IMR-90 (cell line): ENCODE measurements around the gene HLA-F. TPM values are rescaled to one million over a fixed set of nuclear protein-coding genes. Genes with fewer than 3 reads are reported as not detected.

ENCODE experiments used
- ATAC-seq: fragments of 200-7000 bp; cut with Tn5 transposase; 2 replicates; pipeline ENCODE4 v1.9.1; 2020; ENCODE audit warnings: low read depth, mild to moderate bottlenecking, moderate library complexity
- BruUV-seq: library from RNA; stranded (reverse); fragments of 400-500 nt; replicated peaks from 2 replicates; lab custom pipeline; 2021; lab: Mats Ljungman, UMichigan
- CTCF ChIA-PET: fragments of 300-600 bp; formaldehyde crosslinking; extraction: SDS; loops from one replicate; lab custom pipeline; 2021; ENCODE audit warnings: antibody characterized with exemption; lab: Yijun Ruan, JAX
- POLR2A ChIA-PET: fragments of 300-600 bp; sonication (Branson Sonifier 250); formaldehyde crosslinking; loops from one replicate; lab custom pipeline; 2022; ENCODE audit warnings: antibody characterized with exemption; ENCODE audit not compliant: unreplicated experiment; lab: Charles Lee
- DNase-seq: peaks from one replicate; pipeline ENCODE4 v3.0.0; 2013
- H2AFZ ChIP-seq: replicated peaks from 2 replicates; pipeline ENCODE3; 2013; ENCODE audit warnings: low read length, mild to moderate bottlenecking; ENCODE audit not compliant: poor library complexity
- H2AK5ac ChIP-seq: 2 replicates; pipeline ENCODE4 v1.6.1; 2013; ENCODE audit warnings: low read depth, low read length, inconsistent platforms
- H2AK9ac ChIP-seq: replicated peaks from 2 replicates; pipeline ENCODE3; 2013; ENCODE audit warnings: mild to moderate bottlenecking, low read depth, low read length, moderate library complexity; ENCODE audit not compliant: poor library complexity
- H2BK120ac ChIP-seq: 2 replicates; pipeline ENCODE4 v1.6.1; 2013; ENCODE audit warnings: low read depth, low read length, inconsistent platforms
- H2BK15ac ChIP-seq: 3 replicates; pipeline ENCODE4 v1.6.1; 2013; ENCODE audit warnings: low read depth, low read length, inconsistent platforms
- H2BK20ac ChIP-seq: 2 replicates; pipeline ENCODE4 v1.6.1; 2013; ENCODE audit warnings: low read depth, mild to moderate bottlenecking, inconsistent platforms, low read length, moderate library complexity
- H2BK5ac ChIP-seq: 2 replicates; pipeline ENCODE4 v1.6.1; 2013; ENCODE audit warnings: mild to moderate bottlenecking, low read depth, low read length, inconsistent platforms; ENCODE audit not compliant: poor library complexity, severe bottlenecking
- H3K14ac ChIP-seq: replicated peaks from 2 replicates; pipeline ENCODE4 v1.6.1; 2013; ENCODE audit warnings: low read depth, low read length, inconsistent platforms
- H3K18ac ChIP-seq: 2 replicates; pipeline ENCODE4 v1.6.1; 2013; ENCODE audit warnings: low read depth, low read length, control low read depth
- H3K23ac ChIP-seq: 2 replicates; pipeline ENCODE4 v1.6.1; 2013; ENCODE audit warnings: low read depth, low read length, inconsistent platforms
- H3K27ac ChIP-seq: 2 replicates; pipeline ENCODE4 v1.5.1; 2013; ENCODE audit warnings: mild to moderate bottlenecking, control low read depth, low read length; ENCODE audit not compliant: insufficient read depth
- H3K27me3 ChIP-seq: 2 replicates; pipeline ENCODE4 v1.6.1; 2013; ENCODE audit warnings: low read length; ENCODE audit not compliant: control insufficient read depth, insufficient read depth
- H3K36me3 ChIP-seq: 2 replicates; pipeline ENCODE4 v1.6.1; 2013; ENCODE audit warnings: low read length, mixed read lengths; ENCODE audit not compliant: control insufficient read depth, insufficient read depth
- H3K4ac ChIP-seq: 2 replicates; pipeline ENCODE4 v1.6.1; 2013; ENCODE audit warnings: low read depth, low read length, inconsistent platforms
- H3K4me1 ChIP-seq: 2 replicates; pipeline ENCODE4 v1.6.1; 2013; ENCODE audit warnings: low read length, mixed read lengths; ENCODE audit not compliant: control insufficient read depth, insufficient read depth
- H3K4me2 ChIP-seq: 2 replicates; pipeline ENCODE4 v1.6.1; 2013; ENCODE audit warnings: low read depth, mild to moderate bottlenecking, control low read depth, low read length, moderate library complexity
- H3K4me3 ChIP-seq: 2 replicates; pipeline ENCODE4 v1.5.1; 2013; ENCODE audit warnings: low read depth, mild to moderate bottlenecking, control low read depth, low read length, moderate library complexity; ENCODE audit not compliant: insufficient read depth
- H3K56ac ChIP-seq: 2 replicates; pipeline ENCODE4 v1.6.1; 2013; ENCODE audit warnings: low read length, inconsistent platforms; ENCODE audit not compliant: insufficient read depth; ENCODE audit errors: extremely low read depth
- H3K79me1 ChIP-seq, 2 experiments: 2 replicates each; pipeline ENCODE4 v1.6.1; 2013; ENCODE audit warnings: low read length in 2 of 2, inconsistent platforms in 1 of 2, low read depth in 1 of 2
- H3K9ac ChIP-seq: 2 replicates; pipeline ENCODE4 v1.6.1; 2013; ENCODE audit warnings: low read depth, low read length, control low read depth
- H3K9me1 ChIP-seq: 2 replicates; pipeline ENCODE4 v1.6.1; 2013; ENCODE audit warnings: low read length, inconsistent platforms; ENCODE audit not compliant: insufficient read depth
- H3K9me3 ChIP-seq: 2 replicates; pipeline ENCODE4 v1.6.1; 2013; ENCODE audit warnings: low read length; ENCODE audit not compliant: control insufficient read depth, insufficient read depth
- H4K20me1 ChIP-seq: 2 replicates; pipeline ENCODE4 v1.6.1; 2013; ENCODE audit warnings: low read length, inconsistent platforms; ENCODE audit not compliant: insufficient read depth
- H4K5ac ChIP-seq: 2 replicates; pipeline ENCODE4 v1.6.1; 2013; ENCODE audit warnings: mild to moderate bottlenecking, low read depth, low read length, control low read depth
- H4K8ac ChIP-seq, 2 experiments: 2 replicates each; pipeline ENCODE4 v1.6.1; 2013; ENCODE audit warnings: low read depth in 2 of 2, low read length in 2 of 2, control low read depth in 1 of 2, inconsistent platforms in 1 of 2
- H4K91ac ChIP-seq: 2 replicates; pipeline ENCODE4 v1.6.1; 2013; ENCODE audit warnings: low read depth, low read length, inconsistent platforms; ENCODE audit not compliant: insufficient read depth
- BHLHE40 ChIP-seq: fragments of 150-350 bp; IDR thresholded peaks from 2 replicates; pipeline ENCODE4 v1.6.1; 2016; ENCODE audit warnings: mild to moderate bottlenecking, low read depth, low read length
- CEBPB ChIP-seq: IDR thresholded peaks from 2 replicates; pipeline ENCODE4 v1.6.1; 2012; ENCODE audit warnings: low read depth, low read length, improper control_type of control experiment
- CHD1 ChIP-seq: IDR thresholded peaks from 2 replicates; pipeline ENCODE4 v1.6.1; 2012; ENCODE audit warnings: low read depth, low read length, improper control_type of control experiment
- ELK1 ChIP-seq: fragments of 150-350 bp; IDR thresholded peaks from 2 replicates; pipeline ENCODE4 v1.6.1; 2016; ENCODE audit warnings: low read depth, mild to moderate bottlenecking, low read length, moderate library complexity, borderline replicate concordance
- MAFK ChIP-seq: IDR thresholded peaks from 2 replicates; pipeline ENCODE4 v1.6.1; 2012; ENCODE audit warnings: low read depth, low read length, improper control_type of control experiment
- MAZ ChIP-seq: IDR thresholded peaks from 2 replicates; pipeline ENCODE4 v1.6.1; 2012; ENCODE audit warnings: low read depth, mild to moderate bottlenecking, low read length, improper control_type of control experiment, moderate library complexity, borderline replicate concordance
- MXI1 ChIP-seq: IDR thresholded peaks from 2 replicates; pipeline ENCODE4 v1.6.1; 2012; ENCODE audit warnings: low read depth, mild to moderate bottlenecking, low read length, moderate library complexity, borderline replicate concordance
- NFE2L2 ChIP-seq: fragments of 150-350 bp; IDR thresholded peaks from 2 replicates; pipeline ENCODE4 v1.6.1; 2016; ENCODE audit warnings: low read depth, mild to moderate bottlenecking, low read length
- POLR2A ChIP-seq: IDR thresholded peaks from 2 replicates; pipeline ENCODE4 v1.6.1; 2012; ENCODE audit warnings: mild to moderate bottlenecking, low read depth, low read length
- RAD21 ChIP-seq: IDR thresholded peaks from 2 replicates; pipeline ENCODE4 v1.6.1; 2012; ENCODE audit warnings: low read length, improper control_type of control experiment
- RCOR1 ChIP-seq: IDR thresholded peaks from 2 replicates; pipeline ENCODE4 v1.6.1; 2012; ENCODE audit warnings: mild to moderate bottlenecking, low read length, improper control_type of control experiment; ENCODE audit not compliant: insufficient replicate concordance
- RFX5 ChIP-seq: IDR thresholded peaks from 2 replicates; pipeline ENCODE4 v1.8.0; 2012; ENCODE audit warnings: low read depth, mild to moderate bottlenecking, low read length, moderate library complexity
- SMC3 ChIP-seq: fragments of 150-350 bp; IDR thresholded peaks from 2 replicates; pipeline ENCODE4 v1.6.1; 2016; ENCODE audit warnings: low read depth, mild to moderate bottlenecking, antibody characterized with exemption, low read length, moderate library complexity
- WGBS, 2 experiments: methylation state at CpG; one replicate each; pipeline versions ENCODE4 v1.1.5 to v1.1.7; 2013; ENCODE audit warnings: missing lambda C conversion rate in 2 of 2; ENCODE audit not compliant: insufficient read length in 1 of 2; ENCODE audit errors: extremely low coverage in 2 of 2; 5-methylcytosine and 5-hydroxymethylcytosine counted together
- dilution Hi-C: fragments of 300-500 bp; cut with HindIII; formaldehyde crosslinking; loops from one replicate; pipeline ENCODE4 v1.14.3; 2018; ENCODE audit warnings: low sequenced_read_pairs; ENCODE audit not compliant: unreplicated experiment
- in situ Hi-C: fragments of 300-500 bp; cut with MboI; formaldehyde crosslinking; loops from 3 replicates; pipeline ENCODE4 v1.14.3; 2019; ENCODE audit warnings: low sequenced_read_pairs, inconsistent platforms, mixed read lengths
- intact Hi-C: fragments of 100-400 bp; cut with micrococcal nuclease; formaldehyde crosslinking; loops from 2 replicates; pipeline ENCODE4 v1.10.0; 2022
- polyA plus RNA-seq, 3 experiments: library from polyadenylated mRNA; depleted of rRNA; stranded (reverse); fragments of >200 nt; gene quantifications; 2 replicates each; pipeline ENCODE4 v1.2.3, GENCODE V29; 2012; ENCODE audit warnings: low replicate concordance in 1 of 3
- total RNA-seq: library from RNA; depleted of rRNA; stranded (reverse); fragments of >200 nt; gene quantifications from 2 replicates; pipeline ENCODE4 v1.2.3, GENCODE V29; 2012
- TF ChIP-seq, protein P1 (sequence below): fragments of 150-350 bp; IDR thresholded peaks from 2 replicates; pipeline ENCODE4 v1.6.1; 2017; ENCODE audit warnings: mild to moderate bottlenecking, antibody characterized with exemption, low read length, low read depth
- TF ChIP-seq, protein P2 (sequence below): conservative IDR thresholded peaks from 2 replicates; pipeline ENCODE4 v1.5.1; 2012; ENCODE audit warnings: mild to moderate bottlenecking, low read depth, low read length, improper control_type of control experiment

Gene HLA-F
- total and polyA plus RNA-seq, 2 of the 4 experiments (the other 2 are of a cell fraction): not detected

GRCh38 chr6:29751480-29751879, 28.2 kb downstream of the HLA-F start:
- in situ Hi-C loops: no loop called here
- H2BK120ac ChIP-seq: no peak overlapping the region

More at GRCh38 chr6:29751480-29751879, 28.2 kb downstream of the HLA-F start:
- H3K79me1 ChIP-seq: peaks cover 5% of the 10 kb centered on the region in 2 experiments; a peak in 1 of 4 replicates
- ATAC-seq (no peak), DNase-seq (no peak)
- H2AK9ac ChIP-seq: no peak overlapping the region
- H3K27ac ChIP-seq: no peak overlapping the region
- dilution Hi-C loops: no loop called here
- no peaks in the 10 kb centered on the region for H3K9me3 ChIP-seq
- H4K8ac ChIP-seq: no peak overlapping the region; a peak in 1 of 4 replicates
- H3K4ac ChIP-seq: no peak overlapping the region
- peaks cover 11% of the 10 kb centered on the region for H3K27me3 ChIP-seq
- no peak overlapping the region for H2AFZ ChIP-seq
- no peak overlapping the region for H2BK5ac ChIP-seq
- intact Hi-C loops: loop anchor here (5.0 kb wide), 1 partner anchor 119 kb away; the partner anchor contains the start of gene GABBR1
- H3K14ac ChIP-seq: no peak overlapping the region
- TF ChIP-seq MXI1: no peak
- TF ChIP-seq RCOR1: no peak
- TF ChIP-seq NFE2L2: no peak
- TF ChIP-seq, protein P1, sequence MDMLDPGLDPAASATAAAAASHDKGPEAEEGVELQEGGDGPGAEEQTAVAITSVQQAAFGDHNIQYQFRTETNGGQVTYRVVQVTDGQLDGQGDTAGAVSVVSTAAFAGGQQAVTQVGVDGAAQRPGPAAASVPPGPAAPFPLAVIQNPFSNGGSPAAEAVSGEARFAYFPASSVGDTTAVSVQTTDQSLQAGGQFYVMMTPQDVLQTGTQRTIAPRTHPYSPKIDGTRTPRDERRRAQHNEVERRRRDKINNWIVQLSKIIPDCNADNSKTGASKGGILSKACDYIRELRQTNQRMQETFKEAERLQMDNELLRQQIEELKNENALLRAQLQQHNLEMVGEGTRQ: no peak
- no peak for TF ChIP-seq RAD21
- TF ChIP-seq POLR2A: no peak
- TF ChIP-seq RFX5: no peak
- TF ChIP-seq SMC3: no peak
- TF ChIP-seq CEBPB: no peak
- no peak for TF ChIP-seq ELK1
- TF ChIP-seq MAFK: no peak
- TF ChIP-seq, protein P2, sequence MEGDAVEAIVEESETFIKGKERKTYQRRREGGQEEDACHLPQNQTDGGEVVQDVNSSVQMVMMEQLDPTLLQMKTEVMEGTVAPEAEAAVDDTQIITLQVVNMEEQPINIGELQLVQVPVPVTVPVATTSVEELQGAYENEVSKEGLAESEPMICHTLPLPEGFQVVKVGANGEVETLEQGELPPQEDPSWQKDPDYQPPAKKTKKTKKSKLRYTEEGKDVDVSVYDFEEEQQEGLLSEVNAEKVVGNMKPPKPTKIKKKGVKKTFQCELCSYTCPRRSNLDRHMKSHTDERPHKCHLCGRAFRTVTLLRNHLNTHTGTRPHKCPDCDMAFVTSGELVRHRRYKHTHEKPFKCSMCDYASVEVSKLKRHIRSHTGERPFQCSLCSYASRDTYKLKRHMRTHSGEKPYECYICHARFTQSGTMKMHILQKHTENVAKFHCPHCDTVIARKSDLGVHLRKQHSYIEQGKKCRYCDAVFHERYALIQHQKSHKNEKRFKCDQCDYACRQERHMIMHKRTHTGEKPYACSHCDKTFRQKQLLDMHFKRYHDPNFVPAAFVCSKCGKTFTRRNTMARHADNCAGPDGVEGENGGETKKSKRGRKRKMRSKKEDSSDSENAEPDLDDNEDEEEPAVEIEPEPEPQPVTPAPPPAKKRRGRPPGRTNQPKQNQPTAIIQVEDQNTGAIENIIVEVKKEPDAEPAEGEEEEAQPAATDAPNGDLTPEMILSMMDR: no peak
- no peak for TF ChIP-seq BHLHE40
- TF ChIP-seq MAZ: no peak
- TF ChIP-seq CHD1: no peak
- no peak overlapping the region for H3K4me2 ChIP-seq
- ChIA-PET CTCF (interaction anchor here (0.6 kb wide), 1 partner anchor 691 kb away, joined by 4 read pairs; no protein-coding TSS in a partner anchor), POLR2A (no interaction called here)
- no peak overlapping the region for H3K4me3 ChIP-seq
- H3K4me1 ChIP-seq: peaks cover 2% of the 10 kb centered on the region; the same call in 1 of the 2 replicates
- no peak overlapping the region for H2BK20ac ChIP-seq
- WGBS, 2 experiments: 75% methylated on average over 1 of the region's 3 CpGs; no CpG with 5 or more reads in 1 of the 2 experiments
- H2BK15ac ChIP-seq: no peak overlapping the region
- no peak overlapping the region for H2AK5ac ChIP-seq
- no peaks in the 10 kb centered on the region for H3K9me1 ChIP-seq
- no peak overlapping the region for H3K9ac ChIP-seq
- no peak overlapping the region for H3K18ac ChIP-seq
- H4K91ac ChIP-seq: no peak overlapping the region
- H3K36me3 ChIP-seq: no peaks in the 10 kb centered on the region
- no peak overlapping the region for H3K23ac ChIP-seq
- no peak overlapping the region for H3K56ac ChIP-seq
- no peaks in the 10 kb centered on the region for H4K20me1 ChIP-seq
- H4K5ac ChIP-seq: no peak overlapping the region
- BruUV-seq: no TSS peak
